NCI-H526 (cell line): ENCODE measurements around the gene ARMC9.

Experiments used
- DNase-seq, 2 experiments: peaks; one replicate each; lab custom pipeline; 2025; lab: John Stamatoyannopoulos, UW

Gene ARMC9

DNA sequence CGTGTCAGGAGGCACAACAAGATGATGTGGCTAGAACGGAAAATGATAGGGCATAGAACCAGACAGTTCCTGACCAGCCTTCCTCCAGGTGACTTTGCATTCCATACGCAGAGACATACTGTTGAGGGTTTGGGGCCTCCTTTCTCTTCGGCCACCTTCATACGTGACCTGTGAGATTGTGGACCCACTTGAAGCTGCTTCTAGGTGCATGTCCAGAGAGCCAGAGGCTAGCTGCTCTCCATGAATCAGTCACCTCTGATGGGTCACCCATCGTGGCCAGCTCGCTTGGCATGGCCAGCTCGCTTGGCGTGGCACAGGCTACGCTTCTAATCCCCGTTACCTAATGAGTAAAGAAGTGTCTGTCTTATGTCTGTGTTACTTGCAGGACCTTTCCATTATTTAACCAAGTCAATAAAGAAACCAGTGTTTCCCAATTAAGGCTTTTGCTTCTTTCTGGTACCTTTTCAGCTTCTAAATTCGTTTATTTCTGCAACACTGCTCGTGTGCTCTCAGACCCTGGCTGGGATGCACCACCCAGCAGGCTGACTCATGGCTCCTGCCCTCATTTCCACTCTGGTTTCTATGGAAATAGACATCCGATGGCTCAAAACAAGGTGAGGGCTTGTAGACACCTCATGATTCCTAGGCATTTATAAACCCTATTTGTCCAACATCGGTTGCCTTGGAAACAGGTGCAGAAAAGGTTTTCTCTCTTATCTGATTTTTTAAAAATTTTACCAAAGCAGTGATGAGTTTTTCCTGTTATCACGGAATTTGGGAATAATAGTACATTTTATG, 110.4 kb downstream of the ARMC9 start:
- DNase-seq, result no peak

DNA sequence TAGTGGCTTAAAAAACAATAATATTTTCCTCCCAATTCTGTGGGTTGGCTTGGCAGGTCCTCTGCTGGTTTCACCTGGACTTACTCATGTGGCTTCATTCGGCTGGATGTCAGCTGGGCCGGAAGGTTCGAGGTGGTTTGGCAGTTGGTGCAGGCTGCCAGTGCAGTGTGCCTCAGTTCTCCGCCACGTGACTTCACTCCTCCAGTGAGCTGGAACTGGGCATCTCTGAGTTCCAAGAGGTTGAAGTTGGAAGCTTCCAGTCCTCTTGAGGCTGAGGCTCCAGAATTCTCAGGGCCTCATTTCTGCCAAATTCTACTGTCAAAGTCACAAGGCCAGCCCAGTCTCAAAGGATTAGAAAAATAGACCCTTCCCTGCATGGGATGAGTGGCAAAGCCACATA, 113.6 kb downstream of the ARMC9 start:
- no peak for DNase-seq

DNA sequence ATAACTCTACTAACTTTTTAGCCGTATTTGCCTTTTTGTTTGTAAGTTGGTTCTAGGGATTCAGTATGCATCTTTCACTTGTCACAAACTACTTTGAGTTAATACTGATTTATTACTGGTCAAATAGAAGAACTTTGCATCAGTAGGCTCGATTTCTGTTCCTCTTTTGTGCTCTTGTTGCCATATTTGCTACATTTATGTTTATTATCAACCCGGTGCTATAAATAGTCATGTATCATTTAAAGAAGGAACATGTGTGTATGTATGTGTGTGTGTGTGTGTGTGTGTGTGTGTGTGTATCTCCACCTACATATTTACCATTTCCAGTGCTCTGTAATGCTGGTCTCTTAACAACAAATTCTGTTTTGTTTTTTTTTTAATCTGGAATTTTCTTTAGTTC, 117.5 kb downstream of the ARMC9 start:
- no peak for DNase-seq

DNA sequence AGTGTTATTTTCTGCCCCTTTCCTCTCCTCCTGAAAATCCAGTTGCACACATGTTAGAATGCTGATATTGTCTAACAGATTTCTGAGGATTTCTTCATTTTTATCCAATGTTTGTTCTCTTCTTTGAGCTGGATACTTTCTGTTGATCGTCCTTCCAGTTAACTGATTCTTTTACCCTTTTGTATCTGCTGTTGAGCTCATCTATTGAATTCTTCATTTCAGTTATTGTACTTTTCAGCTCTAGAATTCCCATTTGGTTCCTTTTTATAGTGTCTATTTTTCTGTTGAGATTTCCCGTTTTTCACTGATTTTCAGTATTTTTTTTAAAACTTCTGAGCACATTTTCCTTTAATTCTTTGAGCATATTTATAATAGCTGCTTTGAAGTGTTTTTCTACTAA, 119.1 kb downstream of the ARMC9 start:
- no peak for DNase-seq

DNA sequence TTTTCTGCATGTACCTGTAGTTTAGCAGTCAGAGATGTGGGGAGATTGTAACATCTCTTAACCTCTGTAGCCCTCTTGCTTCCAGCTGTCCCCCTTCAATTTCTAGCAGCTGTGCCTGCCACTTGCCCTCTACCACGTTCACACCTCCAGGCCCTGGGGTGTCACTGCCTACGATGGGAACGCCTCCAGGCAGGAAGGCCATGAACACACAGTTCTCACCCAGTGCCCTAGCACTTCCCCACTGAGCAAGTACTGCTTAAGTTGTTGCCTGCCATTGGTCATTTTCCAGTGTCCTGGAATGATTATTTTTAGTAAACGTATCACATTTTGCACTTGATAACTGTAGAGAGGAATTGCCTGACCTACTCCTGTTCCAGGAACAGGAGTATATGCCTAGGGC, 120.0 kb downstream of the ARMC9 start:
- DNase-seq, result no peak

DNA sequence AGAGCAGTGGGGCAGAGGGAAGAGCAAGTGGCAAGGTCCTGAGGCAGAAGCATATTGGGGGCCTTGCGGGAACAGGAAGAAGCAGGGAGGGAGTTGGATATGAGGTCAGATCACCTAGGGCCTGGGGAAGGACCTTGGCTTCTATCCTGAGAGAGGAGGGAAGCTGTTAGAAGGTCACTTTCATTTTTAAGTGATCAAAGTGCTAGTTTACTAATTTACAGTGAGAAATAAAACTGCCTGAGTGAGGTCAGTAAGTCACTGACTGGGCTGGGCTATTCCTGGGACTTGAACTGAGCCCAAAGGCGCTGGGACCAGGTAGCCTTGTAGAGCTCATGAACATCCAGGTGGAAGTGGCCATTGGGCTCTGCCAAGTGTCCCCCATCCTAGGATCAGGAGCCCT, 120.5 kb downstream of the ARMC9 start:
- no peak for DNase-seq

DNA sequence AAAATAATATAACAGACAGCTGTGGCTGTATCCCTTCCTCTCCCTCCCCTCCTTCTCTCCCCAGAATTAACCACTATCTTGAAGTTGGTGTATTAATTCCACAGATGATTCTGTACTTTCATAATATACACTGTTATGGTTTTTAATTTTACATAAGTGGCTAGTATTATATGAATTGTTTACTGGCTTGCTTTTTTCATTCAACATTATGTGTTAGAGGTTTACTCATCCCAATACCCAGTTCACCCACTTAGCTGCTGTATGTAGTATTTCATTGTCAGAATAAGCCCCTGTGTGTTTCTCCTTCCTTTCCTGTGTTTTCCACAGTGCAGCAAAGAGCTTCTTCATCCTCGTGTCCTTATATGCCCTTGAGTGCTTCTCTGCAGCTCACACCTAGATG, 121.4 kb downstream of the ARMC9 start:
- no peak for DNase-seq

DNA sequence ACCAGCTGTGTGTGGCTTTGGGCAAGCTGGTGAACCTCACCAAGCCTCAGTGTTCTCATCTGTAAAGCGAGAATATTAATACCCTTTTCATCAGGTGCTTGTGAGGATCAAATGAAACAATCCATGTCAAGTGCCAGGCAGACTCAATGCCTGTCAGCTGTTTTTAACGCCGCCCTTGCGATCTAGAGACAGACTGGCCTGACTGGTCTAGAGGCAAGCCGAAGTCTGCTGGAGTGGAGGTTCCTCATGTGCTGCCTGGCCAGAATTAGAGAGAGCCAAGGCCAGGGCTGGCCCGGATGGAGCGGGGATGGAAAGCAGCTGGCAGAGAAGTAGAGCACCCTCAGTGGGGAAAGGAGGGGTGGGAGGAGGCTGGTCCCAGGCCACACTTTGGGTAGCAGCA, 122.6 kb downstream of the ARMC9 start:
- no peak for DNase-seq

DNA sequence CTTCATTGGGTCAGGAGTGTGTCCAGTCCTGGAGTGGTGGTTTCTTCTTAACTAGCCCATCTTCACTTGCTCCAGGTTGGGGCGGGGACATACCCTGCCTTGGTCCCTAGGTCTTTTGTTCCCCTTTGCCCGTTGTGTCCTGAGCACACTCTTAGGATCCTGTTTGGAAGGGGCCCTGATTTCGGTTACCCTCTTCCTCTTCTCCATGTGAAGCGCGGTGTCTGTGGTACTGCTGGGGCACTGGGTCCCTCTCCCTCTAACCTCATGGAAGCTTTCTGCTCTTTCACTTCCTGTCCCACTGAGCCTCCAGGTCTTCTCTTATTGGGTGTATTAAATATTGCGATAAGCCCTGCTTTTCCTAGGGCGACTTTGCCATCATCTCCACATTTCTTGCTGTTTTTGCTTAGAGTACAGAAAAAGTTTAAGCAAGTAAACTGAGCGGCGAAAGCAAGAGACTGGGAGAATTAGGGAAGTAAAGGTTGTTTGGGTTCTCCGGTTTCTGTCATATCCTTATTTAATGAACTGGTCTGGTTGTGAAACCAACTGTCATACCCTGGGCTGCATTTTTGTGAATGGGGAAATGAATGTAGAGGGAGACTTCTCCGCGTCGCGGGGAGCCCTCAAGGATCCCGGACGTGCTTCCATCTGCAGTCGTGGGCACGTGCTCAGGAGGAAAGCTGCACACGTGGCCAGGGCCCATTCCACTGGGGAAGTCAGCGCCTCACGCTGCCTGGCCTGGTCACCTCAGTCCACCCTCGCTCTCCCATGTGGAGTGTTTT, 123.3 kb downstream of the ARMC9 start:
- DNase-seq, result no peak

DNA sequence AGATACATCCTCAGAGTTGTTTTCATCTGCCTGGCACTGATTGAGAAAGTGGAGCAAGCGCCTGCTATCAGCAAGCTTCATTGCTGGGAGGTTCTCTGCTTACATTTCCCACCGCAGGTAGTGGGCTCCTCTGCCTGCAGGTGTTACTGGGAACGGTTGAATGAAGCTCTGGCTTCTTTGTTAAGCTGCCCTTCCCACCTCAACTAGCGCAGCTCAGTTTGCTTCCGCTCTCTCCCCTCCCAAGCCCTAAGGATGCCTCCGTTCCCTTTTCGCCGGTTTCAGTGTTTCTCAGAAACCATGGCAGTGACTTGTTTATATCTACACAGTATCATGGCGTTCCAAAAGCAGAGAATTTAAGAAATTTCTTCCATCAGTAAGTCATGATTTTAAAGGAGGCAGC, 124.9 kb downstream of the ARMC9 start:
- no peak for DNase-seq

DNA sequence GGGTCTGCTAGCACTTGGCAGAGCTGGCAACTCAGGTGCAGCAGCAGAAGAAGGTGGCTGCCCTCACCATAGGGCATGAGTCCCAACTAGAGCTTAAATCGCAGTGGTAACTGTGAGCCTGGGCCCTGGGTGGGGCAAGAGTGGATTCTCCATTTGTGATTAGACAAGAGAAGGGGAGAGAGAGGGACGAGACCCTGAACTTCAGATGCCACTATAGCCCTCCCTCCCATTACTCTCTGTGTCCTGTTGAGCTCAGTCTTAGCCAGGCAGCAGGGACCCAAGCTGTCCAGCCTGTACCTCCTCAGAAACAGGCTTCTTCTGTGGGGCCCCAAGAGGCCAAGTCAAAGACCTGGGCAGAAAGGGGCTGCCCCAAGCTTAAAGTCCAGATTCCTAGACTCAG, 127.4 kb downstream of the ARMC9 start:
- DNase-seq, result no peak

DNA sequence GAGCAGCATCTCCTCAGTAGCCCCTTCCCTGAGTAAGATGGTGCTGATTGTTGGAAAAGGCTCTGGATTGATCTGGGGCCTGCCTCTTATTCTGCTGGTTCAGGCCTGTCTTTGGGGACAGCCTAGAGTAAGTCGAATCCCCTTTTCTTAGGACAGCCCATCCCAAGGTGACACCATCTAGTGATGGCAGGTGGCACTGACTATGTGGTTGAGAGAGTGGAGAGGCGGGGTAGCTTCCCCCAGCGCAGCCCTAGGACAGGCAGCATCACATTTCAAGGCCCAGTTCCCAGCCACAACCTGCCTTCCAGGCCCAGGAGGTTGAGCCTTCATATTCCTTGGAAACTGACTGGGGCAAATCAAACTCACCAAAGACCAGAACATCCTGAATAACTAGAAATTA, 128.0 kb downstream of the ARMC9 start:
- no peak for DNase-seq

DNA sequence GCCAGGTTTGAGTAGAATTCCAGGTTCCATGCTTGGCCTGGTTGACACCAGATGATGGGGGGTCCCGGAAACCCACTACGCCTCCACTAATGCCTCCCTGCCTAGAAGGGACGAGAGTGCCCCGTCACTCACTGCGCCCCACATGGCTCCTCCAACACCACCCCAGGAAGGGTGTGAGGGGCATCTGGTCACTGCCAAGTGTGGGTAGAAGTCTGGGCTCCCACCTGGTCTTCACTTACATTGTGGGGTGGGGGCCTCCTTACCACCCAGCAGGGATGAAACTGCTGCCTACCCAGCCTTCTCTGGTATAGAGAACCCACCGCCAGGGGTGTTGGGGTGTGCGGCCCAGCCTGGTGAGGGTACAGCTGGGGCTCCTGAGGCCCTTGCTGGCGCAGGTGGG, 131.9 kb downstream of the ARMC9 start:
- DNase-seq, result no peak

DNA sequence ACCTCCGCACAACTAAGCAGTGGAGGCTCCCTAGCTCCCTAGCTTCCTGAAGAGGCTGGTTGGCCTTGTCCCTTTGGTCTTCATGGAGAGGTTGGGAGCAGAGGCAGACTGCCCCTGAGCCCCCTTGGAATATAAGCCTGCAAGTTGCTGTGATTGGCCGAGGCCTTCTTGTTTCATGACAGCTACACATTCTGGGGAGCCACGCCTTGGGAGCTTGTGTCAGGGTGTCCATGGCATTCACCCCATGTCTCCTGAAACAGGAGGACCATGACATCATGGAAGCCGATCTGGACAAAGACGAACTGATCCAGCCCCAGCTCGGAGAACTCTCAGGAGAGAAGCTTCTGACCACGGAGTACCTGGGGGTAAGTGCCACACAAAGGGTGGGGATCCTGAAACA, 133.1 kb downstream of the ARMC9 start:
- DNase-seq, result no peak

DNA sequence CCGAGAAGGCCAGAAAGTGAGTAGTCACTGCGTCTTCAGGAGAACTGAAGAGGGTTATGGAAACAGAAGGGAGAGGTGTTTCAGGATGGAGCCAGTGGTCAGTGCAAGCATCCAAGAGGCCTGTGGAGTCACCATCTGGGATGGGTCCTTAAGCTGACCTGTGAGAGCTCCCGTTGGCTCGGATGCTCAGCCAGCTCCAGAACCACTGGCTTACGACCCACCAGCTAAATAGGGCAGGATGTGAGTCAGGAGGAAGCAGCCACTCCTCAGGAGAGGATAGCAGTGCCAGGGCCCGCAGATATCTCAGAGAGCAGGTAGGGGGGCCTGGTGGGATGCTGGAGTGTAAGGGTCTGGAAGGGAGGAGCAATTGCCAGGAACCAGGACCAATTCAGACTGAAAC, 134.0 kb downstream of the ARMC9 start:
- DNase-seq, result no peak

DNA sequence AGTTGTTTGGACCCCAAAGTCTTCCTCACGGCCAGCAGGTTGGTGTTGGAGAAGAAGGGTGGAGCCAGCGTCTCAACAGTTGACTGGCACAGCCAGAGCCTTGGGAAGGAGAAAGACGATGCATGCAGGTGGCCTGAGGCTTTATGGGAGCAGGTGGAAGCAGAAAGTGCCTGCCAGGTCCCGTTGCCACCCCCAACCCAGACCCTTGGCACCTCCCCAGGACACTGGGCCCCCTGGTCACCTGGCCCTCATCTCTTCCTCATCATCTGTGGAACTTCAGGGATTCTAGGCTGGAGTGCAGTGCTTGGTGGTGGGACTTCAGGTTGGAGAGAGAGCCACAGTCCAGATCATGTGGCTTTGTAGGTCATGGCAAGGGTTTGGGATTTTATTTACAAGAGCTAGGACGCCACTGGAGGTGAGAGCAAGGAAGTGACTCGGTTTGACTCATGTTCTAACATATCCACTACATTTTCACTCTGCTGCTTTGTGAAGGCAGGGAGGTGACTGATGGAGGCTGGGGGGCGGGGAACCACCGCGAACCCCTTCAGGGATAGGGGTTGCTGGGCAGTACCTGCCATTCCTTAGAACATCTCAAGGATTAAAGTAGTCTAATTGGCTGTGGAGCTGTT, 134.6 kb downstream of the ARMC9 start:
- no peak for DNase-seq

DNA sequence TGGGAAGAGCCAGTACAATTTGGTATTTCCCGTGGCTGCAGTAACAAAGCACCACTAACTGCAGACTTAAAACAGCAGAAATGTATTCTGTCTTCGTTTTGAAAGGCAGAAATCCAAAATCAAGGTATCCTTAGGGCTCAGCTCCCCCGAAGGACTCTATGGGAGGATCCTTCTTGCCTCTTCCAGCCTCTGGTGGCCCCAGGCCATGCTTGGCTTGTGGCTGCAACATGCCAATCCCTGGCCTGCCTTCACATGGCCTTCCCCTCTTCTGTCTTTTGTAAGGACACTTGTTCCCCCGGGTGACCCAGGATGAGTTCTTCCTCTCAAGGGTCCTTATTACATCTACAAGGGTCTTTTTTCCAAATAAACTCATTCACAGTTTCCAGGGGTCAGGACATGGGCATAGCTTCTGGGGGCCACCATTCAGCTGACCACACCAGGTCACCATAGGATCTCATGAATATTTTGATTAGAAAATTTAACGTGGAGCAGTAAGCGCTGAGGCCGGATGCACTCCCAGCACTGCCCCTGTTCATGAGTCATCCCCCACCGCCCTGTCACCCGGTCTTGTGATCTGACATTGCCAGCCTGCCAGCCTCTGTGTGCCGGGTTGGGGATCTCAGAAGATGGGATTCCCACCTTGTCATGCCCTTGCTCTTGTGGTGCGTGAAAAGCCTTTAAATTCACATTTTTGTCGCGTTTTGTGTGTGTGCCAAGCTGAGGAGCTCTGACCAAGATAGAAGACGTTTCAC, 135.9 kb downstream of the ARMC9 start:
- DNase-seq, result no peak

DNA sequence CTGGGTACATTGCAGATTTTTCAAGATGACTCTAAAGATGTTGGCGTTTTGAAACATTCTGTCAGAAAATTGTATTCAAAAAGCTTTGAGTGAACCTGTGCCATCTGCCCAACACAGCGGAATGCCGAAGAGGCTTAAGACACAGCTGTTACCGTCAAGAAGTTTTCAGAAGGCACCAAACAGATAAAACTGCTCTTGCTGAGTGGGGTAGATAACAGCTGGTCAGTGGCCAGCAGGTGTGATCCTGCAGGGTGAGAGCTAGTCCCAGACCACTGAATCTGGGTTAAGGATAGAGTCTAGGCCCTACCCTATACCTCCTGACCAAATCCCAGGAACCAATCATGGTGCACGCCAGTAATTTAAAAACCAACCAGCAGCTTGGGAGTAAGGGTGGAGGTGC, 136.6 kb downstream of the ARMC9 start:
- no peak for DNase-seq

DNA sequence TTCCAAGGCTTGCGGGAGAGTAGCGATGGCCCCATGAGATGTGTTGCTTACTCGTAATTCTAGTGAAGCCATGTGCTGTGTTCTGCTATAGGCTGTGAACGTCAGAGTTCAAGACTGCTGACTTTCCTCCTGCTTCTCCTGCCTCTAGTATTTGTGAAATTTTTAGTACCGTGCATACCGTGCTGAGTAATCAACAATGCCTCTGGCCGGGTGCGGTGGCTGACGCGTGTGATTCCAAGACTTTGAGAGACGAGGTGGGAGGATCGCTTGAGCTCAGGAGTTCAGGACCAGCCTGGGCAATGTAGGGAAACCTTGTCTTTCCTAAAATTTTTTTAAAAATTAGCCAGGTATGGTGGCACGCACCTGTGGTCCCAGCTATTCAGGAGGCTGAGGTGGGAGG, 137.2 kb downstream of the ARMC9 start:
- no peak for DNase-seq

DNA sequence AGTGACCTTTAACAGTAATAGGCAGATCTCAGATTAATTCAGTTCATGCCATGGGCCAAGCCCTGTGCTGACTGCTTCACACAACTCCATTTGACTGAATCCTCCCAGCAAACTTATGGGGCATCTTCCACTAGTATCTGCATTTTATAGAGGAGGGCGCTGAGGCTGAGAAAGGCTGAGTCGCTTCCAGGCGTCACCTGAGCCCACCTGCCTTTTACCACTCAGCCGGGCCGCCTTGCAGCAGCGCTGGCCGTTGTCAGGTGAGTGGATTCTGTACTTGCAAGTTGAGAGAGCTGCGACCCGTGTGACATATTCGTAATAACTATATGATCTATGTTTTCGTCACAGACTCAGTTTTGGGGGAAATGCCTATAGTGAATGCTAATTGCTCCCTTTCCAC, 137.8 kb downstream of the ARMC9 start:
- DNase-seq, result no peak

DNA sequence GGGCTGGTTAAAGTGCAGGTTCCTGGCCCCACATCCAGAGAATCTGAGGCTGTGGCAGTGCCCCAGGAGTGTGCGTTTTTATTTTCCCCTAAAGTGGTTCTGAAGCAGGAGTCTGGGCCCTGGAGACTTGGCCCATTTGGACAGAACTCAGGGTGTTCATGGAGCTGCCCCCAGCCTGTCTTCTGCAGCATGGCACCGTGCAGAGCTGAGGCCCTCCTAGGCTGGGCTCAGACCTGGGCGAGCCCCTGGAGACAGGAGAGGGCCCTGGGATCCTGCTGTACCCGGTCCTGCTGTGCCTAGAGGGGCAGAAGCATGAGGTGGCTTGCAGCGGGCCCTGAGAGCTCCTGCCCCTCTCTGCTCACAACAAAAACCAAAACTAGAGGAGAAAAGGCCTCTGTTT, 138.3 kb downstream of the ARMC9 start:
- no peak for DNase-seq
